ENCODE results near the gene TNS3.
"Not testable (repeated sequence)": the region's sequence is repeated elsewhere in the genome, so short reads cannot be mapped to it uniquely, and the experiment has no call there.

TNS3 gene

DNA sequence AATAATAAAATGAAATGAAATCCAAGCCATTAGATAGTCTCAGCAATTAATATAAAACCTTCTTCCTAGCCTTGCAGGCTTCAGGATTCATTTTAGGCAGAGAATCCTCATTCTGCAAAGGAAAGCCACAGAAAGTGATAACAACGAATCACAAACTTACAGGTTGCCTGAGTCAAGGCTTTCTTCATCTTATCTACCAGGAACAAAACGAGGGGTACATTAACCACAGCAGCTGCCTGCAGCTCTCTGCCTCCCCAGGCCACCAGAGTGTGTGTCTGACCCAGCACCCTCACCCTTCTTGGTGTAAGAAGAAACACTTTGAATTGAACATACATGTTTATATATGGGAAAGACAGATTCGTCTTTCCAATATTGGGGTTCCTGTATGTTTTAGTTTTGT, 12.5 kb upstream of the TNS3 start:
- DNase-seq (ENCODE audit: low read depth), result no peak
- no peak overlapping the region for H3K4me3 ChIP-seq (ENCODE audit: control insufficient read depth, low read depth, low read length)
- TF ChIP-seq, protein P1, sequence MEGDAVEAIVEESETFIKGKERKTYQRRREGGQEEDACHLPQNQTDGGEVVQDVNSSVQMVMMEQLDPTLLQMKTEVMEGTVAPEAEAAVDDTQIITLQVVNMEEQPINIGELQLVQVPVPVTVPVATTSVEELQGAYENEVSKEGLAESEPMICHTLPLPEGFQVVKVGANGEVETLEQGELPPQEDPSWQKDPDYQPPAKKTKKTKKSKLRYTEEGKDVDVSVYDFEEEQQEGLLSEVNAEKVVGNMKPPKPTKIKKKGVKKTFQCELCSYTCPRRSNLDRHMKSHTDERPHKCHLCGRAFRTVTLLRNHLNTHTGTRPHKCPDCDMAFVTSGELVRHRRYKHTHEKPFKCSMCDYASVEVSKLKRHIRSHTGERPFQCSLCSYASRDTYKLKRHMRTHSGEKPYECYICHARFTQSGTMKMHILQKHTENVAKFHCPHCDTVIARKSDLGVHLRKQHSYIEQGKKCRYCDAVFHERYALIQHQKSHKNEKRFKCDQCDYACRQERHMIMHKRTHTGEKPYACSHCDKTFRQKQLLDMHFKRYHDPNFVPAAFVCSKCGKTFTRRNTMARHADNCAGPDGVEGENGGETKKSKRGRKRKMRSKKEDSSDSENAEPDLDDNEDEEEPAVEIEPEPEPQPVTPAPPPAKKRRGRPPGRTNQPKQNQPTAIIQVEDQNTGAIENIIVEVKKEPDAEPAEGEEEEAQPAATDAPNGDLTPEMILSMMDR (IDR thresholded peaks at IDR 0.05; ENCODE audit: control insufficient read depth, insufficient read depth, low read depth, low read length, missing control alignments), result no peak

DNA sequence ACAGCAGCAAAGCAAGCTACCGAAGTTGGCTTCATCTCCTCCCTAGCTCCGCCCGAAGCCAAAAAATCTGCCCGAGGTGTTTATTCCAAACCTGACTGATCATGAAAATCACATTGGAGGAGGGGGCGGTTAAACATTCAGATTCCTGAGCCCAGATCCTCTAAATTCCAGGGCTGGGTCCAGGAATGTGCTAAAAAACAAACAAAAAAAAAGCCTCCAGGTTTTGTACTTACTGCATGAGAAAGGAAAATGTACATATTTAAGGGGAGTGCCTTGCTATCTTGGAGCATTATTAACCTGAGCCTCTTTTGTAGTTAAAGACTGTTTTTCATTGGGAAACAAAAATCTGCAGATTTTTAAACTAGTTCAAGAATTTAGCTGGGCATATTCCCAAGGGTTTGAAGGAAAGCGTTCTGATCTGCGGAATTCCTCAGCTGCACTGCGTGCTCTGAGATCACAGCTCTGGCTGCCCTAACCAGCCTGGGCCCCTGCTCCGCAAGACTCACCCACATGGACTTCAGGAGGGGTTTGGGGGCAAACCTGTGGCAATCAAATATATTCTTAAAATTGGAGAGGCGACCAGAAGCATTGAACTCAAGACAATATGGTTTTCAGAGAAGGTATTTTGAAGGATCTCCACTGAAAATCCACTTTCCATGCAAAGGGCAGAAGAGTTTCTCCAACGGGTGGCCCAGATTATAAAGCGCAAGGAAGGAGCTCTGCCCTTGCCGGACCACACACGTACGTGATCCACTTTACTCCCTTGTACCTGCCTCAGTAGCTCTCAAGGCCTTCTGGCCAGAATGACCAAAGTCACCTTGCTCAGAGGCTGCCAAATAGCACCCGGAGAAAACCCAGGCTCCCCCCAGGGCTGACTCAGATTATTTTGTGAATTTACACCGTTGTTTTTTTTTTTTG, 10.0 kb upstream of the TNS3 start:
- no peak overlapping the region for H3K4me3 ChIP-seq (ENCODE audit: control insufficient read depth, low read depth, low read length)
- DNase-seq (ENCODE audit: low read depth), result no peak
- TF ChIP-seq, protein P1 (IDR thresholded peaks at IDR 0.05; ENCODE audit: control insufficient read depth, insufficient read depth, low read depth, low read length, missing control alignments), result no peak

DNA sequence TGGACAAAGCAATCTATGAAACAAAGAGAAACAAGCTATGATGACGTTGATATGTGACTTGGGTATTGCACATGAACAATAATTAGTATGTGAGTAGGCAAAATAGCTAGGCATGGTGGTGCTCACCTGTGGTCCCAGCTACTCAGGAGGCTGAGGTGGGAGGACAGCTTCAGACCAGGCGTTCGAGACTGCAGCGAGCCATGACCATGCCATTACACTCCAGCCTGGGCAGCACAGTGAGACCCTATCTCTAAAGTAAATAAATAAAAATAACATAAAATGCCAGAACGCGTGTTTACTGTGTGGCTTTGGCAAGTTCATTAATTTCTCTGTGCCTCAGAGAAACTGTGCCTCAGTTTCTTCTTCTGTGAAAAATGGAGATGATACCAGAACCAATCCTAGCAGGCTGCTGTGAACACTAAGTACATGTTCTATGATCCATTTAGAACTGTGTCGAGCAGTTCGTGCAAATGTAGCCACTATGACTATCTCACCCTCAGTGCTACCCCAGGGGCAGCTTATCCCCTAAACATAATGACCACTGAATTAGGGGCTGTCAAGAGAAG, 9.3 kb upstream of the TNS3 start:
- no peak for DNase-seq (ENCODE audit: low read depth)
- H3K4me3 ChIP-seq (ENCODE audit: control insufficient read depth, low read depth, low read length), result no peak overlapping the region
- TF ChIP-seq, protein P1 (IDR thresholded peaks at IDR 0.05; ENCODE audit: control insufficient read depth, insufficient read depth, low read depth, low read length, missing control alignments), result no peak

DNA sequence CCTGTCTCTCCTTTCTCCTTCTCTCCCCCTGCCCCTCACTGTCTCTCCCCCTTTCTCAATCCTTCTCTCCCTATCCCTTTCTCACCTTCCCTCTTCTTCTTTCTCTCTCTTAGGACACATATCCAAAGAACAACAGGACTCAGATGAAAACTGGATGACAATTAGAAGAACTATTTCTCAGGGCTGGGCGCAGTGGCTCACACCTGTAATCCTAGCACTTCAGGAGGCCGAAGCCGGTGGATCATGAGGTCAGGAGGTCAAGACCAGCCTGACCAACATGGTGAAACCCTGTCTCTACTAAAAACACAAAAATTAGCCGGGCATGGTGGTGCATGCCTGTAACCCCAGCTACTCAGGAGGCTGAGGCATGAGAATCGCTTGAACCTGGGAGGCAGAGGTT, 8.3 kb upstream of the TNS3 start:
- not testable (repeated sequence) for DNase-seq (ENCODE audit: low read depth); H3K4me3 ChIP-seq (ENCODE audit: control insufficient read depth, low read depth, low read length)

DNA sequence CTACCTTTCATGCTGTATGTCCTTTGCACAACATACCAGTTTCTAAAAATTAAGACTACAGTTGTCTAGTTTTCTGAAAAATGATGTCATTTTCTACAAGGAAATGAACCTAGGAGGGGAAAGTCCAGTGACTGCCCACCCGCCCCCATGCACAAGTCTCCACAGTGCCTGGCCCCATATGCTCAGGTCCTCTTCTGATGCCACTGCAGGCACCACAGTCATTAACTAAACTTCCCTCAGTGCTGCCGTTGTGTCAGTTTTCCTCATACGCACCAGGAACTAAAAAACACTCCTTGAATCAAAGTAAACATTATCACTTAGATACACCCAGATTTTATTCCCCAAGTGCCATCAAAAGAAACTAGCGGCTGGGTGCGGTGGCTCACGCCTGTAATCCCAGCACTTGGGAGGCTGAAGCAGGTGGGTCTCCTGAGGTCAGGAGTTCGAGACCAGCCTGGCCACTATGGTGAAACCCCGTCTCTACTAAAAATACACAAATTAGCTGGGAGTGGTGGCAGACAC, 6.9 kb upstream of the TNS3 start:
- H3K4me3 ChIP-seq (ENCODE audit: control insufficient read depth, low read depth, low read length), result no peak overlapping the region
- TF ChIP-seq, protein P1 (IDR thresholded peaks at IDR 0.05; ENCODE audit: control insufficient read depth, insufficient read depth, low read depth, low read length, missing control alignments), result no peak
- no peak for DNase-seq (ENCODE audit: low read depth)

DNA sequence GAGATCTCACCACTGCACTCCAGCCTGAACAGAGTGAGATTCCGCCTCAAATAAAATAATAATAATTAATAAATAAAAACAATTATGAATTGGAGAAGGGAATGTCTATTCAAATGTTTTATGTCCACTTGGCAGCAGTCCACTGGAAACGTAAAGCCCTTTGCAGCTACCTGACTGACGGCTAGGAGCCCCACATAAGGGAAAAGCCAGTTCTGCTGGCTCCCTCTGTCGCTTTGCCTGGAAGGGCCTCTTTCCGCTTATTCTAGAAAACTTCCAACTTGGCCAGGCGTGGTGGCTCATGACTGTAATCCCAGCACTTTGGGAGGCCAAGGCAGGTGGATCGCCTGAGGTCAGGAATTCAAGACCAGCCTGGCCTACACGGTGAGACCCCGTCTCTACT, 6.1 kb upstream of the TNS3 start:
- TF ChIP-seq, protein P1 (IDR thresholded peaks at IDR 0.05; ENCODE audit: control insufficient read depth, insufficient read depth, low read depth, low read length, missing control alignments), result no peak
- no peak for DNase-seq (ENCODE audit: low read depth)
- no peak overlapping the region for H3K4me3 ChIP-seq (ENCODE audit: control insufficient read depth, low read depth, low read length)

DNA sequence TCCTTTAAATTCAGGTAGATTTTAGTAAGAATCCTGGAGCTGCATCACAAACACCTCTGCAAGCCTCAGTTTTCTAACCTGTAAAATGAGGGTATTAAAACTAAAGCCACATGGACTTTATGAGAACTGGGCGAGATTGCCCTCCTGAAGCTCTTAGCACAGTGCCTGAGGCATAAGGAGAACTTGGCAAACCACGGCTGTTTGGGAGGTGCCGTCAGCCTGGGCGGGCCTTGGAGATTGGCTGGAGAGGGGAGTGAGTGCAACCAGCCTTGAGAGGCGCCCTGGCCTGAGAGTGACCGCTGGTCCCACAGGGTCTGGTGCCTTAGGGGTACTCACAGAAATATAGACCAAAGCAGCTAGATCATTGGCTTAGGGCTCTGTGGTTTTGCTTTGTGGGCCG, 5.4 kb upstream of the TNS3 start:
- H3K4me3 ChIP-seq (ENCODE audit: control insufficient read depth, low read depth, low read length), result no peak overlapping the region
- DNase-seq (ENCODE audit: low read depth), result no peak
- TF ChIP-seq, protein P1 (IDR thresholded peaks at IDR 0.05; ENCODE audit: control insufficient read depth, insufficient read depth, low read depth, low read length, missing control alignments), result no peak
